H1 (cell line): ENCODE data around the gene LPCAT1. TPM values are rescaled to one million over a fixed set of nuclear protein-coding genes. Genes with fewer than 3 reads are reported as not detected.

Experiments used
- CTCF ChIA-PET: fragments of 300-600 bp; sonication (Branson Sonifier 250); formaldehyde crosslinking; loops from one replicate; lab custom pipeline; 2021; ENCODE audit not compliant: partially characterized antibody; lab: Charles Lee
- POLR2A ChIA-PET: fragments of 300-600 bp; sonication (Branson Sonifier 250); formaldehyde crosslinking; loops from one replicate; lab custom pipeline; 2021; ENCODE audit warnings: inconsistent platforms; ENCODE audit not compliant: partially characterized antibody; lab: Charles Lee
- DNase-seq, 2 experiments: peaks; one replicate each; pipeline versions ENCODE4 v3.0.0 to v3.0.0-alpha.2; 2010 to 2022; ENCODE audit warnings: low spot score in 2 of 2, low read depth in 1 of 2, mixed read lengths in 1 of 2
- FAIRE-seq: peaks from 2 replicates; lab custom pipeline; 2011; peaks lifted over from hg19 to GRCh38; lab: Jason Lieb, UNC
- H2AFZ ChIP-seq: 2 replicates; pipeline ENCODE4 v1.8.1; 2012; ENCODE audit warnings: low read length, inconsistent platforms
- H2AK5ac ChIP-seq: 2 replicates; pipeline ENCODE4 v1.6.1; 2013; ENCODE audit warnings: low read depth, low read length
- H2BK120ac ChIP-seq: replicated peaks from 2 replicates; pipeline ENCODE3; 2013; ENCODE audit warnings: low read depth, low read length, inconsistent platforms
- H2BK12ac ChIP-seq: 2 replicates; pipeline ENCODE4 v1.6.1; 2013; ENCODE audit warnings: low read depth, low read length
- H2BK15ac ChIP-seq: 2 replicates; pipeline ENCODE4 v1.6.1; 2013; ENCODE audit warnings: low read length
- H2BK20ac ChIP-seq: 2 replicates; pipeline ENCODE4 v1.6.1; 2013; ENCODE audit warnings: low read length
- H2BK5ac ChIP-seq: 2 replicates; pipeline ENCODE4 v1.6.1; 2013; ENCODE audit warnings: low read depth, low read length
- H3K14ac ChIP-seq: 2 replicates; pipeline ENCODE4 v1.6.1; 2013; ENCODE audit warnings: inconsistent platforms; ENCODE audit not compliant: insufficient read length
- H3K18ac ChIP-seq: 2 replicates; pipeline ENCODE4 v1.6.1; 2013; ENCODE audit warnings: low read length; ENCODE audit errors: extremely low read depth
- H3K23ac ChIP-seq: 2 replicates; pipeline ENCODE4 v1.6.1; 2013; ENCODE audit warnings: inconsistent platforms; ENCODE audit not compliant: insufficient read length
- H3K23me2 ChIP-seq: 2 replicates; pipeline ENCODE4 v1.6.1; 2013; ENCODE audit warnings: low read depth, low read length
- H3K27ac ChIP-seq: 2 replicates; pipeline ENCODE4 v1.6.1; 2011; ENCODE audit warnings: low read depth, low read length, inconsistent platforms
- H3K27me3 ChIP-seq, 4 experiments: replicated peaks in 1 of 4; 1 replicate in 1 of 4; 2 replicates in 3 of 4; pipeline versions ENCODE4 v1.6.1 to v1.8.1; 2011 to 2013; ENCODE audit warnings: low read length in 3 of 4, mild to moderate bottlenecking in 3 of 4, inconsistent platforms in 2 of 4, mixed read lengths in 2 of 4, moderate library complexity in 1 of 4; ENCODE audit not compliant: control insufficient read depth in 3 of 4, insufficient read depth in 3 of 4; ENCODE audit errors: extremely low read depth in 1 of 4
- H3K36me3 ChIP-seq, 4 experiments: 2 replicates each; pipeline versions ENCODE4 v1.6.1 to v1.8.1; 2011 to 2013; ENCODE audit warnings: mild to moderate bottlenecking in 4 of 4, low read length in 3 of 4, moderate library complexity in 2 of 4, control low read depth in 1 of 4, inconsistent platforms in 1 of 4; ENCODE audit not compliant: insufficient read depth in 4 of 4, control insufficient read depth in 2 of 4
- H3K4ac ChIP-seq: replicated peaks from 2 replicates; pipeline ENCODE3; 2013; ENCODE audit warnings: low read length, low read depth, mixed read lengths, inconsistent platforms; ENCODE audit not compliant: insufficient read length
- H3K4me1 ChIP-seq, 4 experiments: replicated peaks in 1 of 4; 1 replicate in 1 of 4; 2 replicates in 3 of 4; pipeline versions ENCODE4 v1.6.1 to v1.8.1; 2011 to 2013; ENCODE audit warnings: low read length in 3 of 4, inconsistent platforms in 2 of 4, mixed read lengths in 1 of 4; ENCODE audit not compliant: insufficient read depth in 4 of 4, control insufficient read depth in 3 of 4
- H3K4me2 ChIP-seq, 2 experiments: 2 replicates each; pipeline versions ENCODE4 v1.6.1 to v1.8.1; 2011 to 2013; ENCODE audit warnings: low read depth in 2 of 2, low read length in 2 of 2, control low read depth in 1 of 2, inconsistent platforms in 1 of 2, mild to moderate bottlenecking in 1 of 2; ENCODE audit not compliant: insufficient read depth in 1 of 2
- H3K4me3 ChIP-seq, 4 experiments: fragments of 200-600, 300-600 bp in 1 of 4; sonication (generic), shearing (Covaris generic), sonication (Bioruptor Twin) in 1 of 4; 2 replicates each; pipeline versions ENCODE4 v1.5.1 to v1.8.1; 2011 to 2016; ENCODE audit warnings: low read length in 4 of 4, low read depth in 3 of 4, control low read depth in 2 of 4, inconsistent platforms in 2 of 4, mild to moderate bottlenecking in 2 of 4, mixed read lengths in 1 of 4, moderate library complexity in 1 of 4; ENCODE audit not compliant: insufficient read depth in 2 of 4; ENCODE audit errors: extremely low read depth in 1 of 4
- H3K56ac ChIP-seq: replicated peaks from 2 replicates; pipeline ENCODE3; 2013; ENCODE audit warnings: low read depth, mild to moderate bottlenecking, mixed read lengths, low read length, inconsistent platforms; ENCODE audit not compliant: insufficient read length
- H3K79me1 ChIP-seq: 2 replicates; pipeline ENCODE4 v1.6.1; 2013; ENCODE audit warnings: low read depth, low read length, control low read depth
- H3K79me2 ChIP-seq, 2 experiments: 2 replicates each; pipeline versions ENCODE4 v1.6.1 to v1.8.1; 2012 to 2013; ENCODE audit warnings: low read length in 2 of 2, mild to moderate bottlenecking in 2 of 2, inconsistent platforms in 1 of 2; ENCODE audit not compliant: insufficient read depth in 2 of 2, control insufficient read depth in 1 of 2
- H3K9ac ChIP-seq, 4 experiments: replicated peaks in 1 of 4; 1 replicate in 1 of 4; 2 replicates in 3 of 4; pipeline versions ENCODE4 v1.6.1 to v1.8.1; 2011 to 2013; ENCODE audit warnings: low read depth in 3 of 4, low read length in 3 of 4, control low read depth in 2 of 4, mild to moderate bottlenecking in 2 of 4, moderate library complexity in 2 of 4, inconsistent platforms in 1 of 4; ENCODE audit errors: extremely low read depth in 1 of 4
- H3K9me3 ChIP-seq, 2 experiments: 2 replicates each; pipeline versions ENCODE4 v1.6.1 to v1.8.1; 2012 to 2013; ENCODE audit warnings: mild to moderate bottlenecking in 2 of 2, moderate library complexity in 2 of 2, control low read depth in 1 of 2, inconsistent platforms in 1 of 2, low read depth in 1 of 2, low read length in 1 of 2, mixed read lengths in 1 of 2; ENCODE audit not compliant: insufficient read depth in 2 of 2
- H4K20me1 ChIP-seq, 2 experiments: replicated peaks in 1 of 2; 2 replicates each; pipeline versions ENCODE3 to v1.8.1; 2011 to 2013; ENCODE audit warnings: inconsistent platforms in 2 of 2, low read length in 2 of 2, mild to moderate bottlenecking in 1 of 2; ENCODE audit not compliant: insufficient read depth in 2 of 2, control insufficient read depth in 1 of 2
- H4K5ac ChIP-seq: 2 replicates; pipeline ENCODE4 v1.6.1; 2013; ENCODE audit warnings: low read length, low read depth, mixed read lengths, inconsistent platforms; ENCODE audit not compliant: insufficient read length
- H4K8ac ChIP-seq: 2 replicates; pipeline ENCODE4 v1.8.0; 2013; ENCODE audit warnings: mild to moderate bottlenecking, moderate library complexity, low read length, inconsistent platforms; ENCODE audit not compliant: insufficient read depth; ENCODE audit errors: extremely low read depth
- H4K91ac ChIP-seq: replicated peaks from 2 replicates; pipeline ENCODE3; 2013; ENCODE audit warnings: low read length, mixed read lengths, inconsistent platforms; ENCODE audit not compliant: insufficient read length
- BRCA1 ChIP-seq: IDR thresholded peaks from 2 replicates; pipeline ENCODE4 v1.6.1; 2012; ENCODE audit warnings: low read depth, low read length, improper control_type of control experiment
- CTBP2 ChIP-seq: IDR thresholded peaks from 2 replicates; pipeline ENCODE4 v1.7.0; 2011; ENCODE audit warnings: borderline replicate concordance, mild to moderate bottlenecking, moderate library complexity, mixed read lengths, low read length; ENCODE audit not compliant: insufficient read depth, insufficient read length
- GABPA ChIP-seq: IDR thresholded peaks from 2 replicates; pipeline ENCODE4 v1.6.1; 2011; ENCODE audit warnings: mild to moderate bottlenecking, low read length, moderate library complexity, borderline replicate concordance; ENCODE audit not compliant: insufficient read depth
- KDM1A ChIP-seq: fragments of 200-600, 300-600 bp; sonication (generic); IDR thresholded peaks from 2 replicates; pipeline ENCODE4 v1.7.1; 2016; ENCODE audit warnings: mild to moderate bottlenecking, low read length, borderline replicate concordance
- KDM5A ChIP-seq: fragments of 200-600 bp; IDR thresholded peaks from 2 replicates; pipeline ENCODE4 v1.7.1; 2012; ENCODE audit warnings: mild to moderate bottlenecking, low read length, inconsistent platforms, mixed read lengths
- MAFK ChIP-seq: IDR thresholded peaks from 2 replicates; pipeline ENCODE4 v1.6.1; 2012; ENCODE audit warnings: low read depth, mild to moderate bottlenecking, improper control_type of control experiment, low read length
- MAX ChIP-seq: IDR thresholded peaks from 2 replicates; pipeline ENCODE4 v1.6.1; 2012; ENCODE audit warnings: inconsistent platforms
- POLR2A ChIP-seq, 2 experiments: IDR thresholded peaks; 1 replicate in 1 of 2; 2 replicates in 1 of 2; pipeline ENCODE4 v1.6.1; 2011; ENCODE audit warnings: low read depth in 2 of 2, low read length in 2 of 2, mild to moderate bottlenecking in 2 of 2; ENCODE audit errors: control extremely low read depth in 1 of 2
- POLR2AphosphoS5 ChIP-seq: IDR thresholded peaks from 2 replicates; pipeline ENCODE4 v1.6.1; 2011; ENCODE audit warnings: low read depth, low read length
- RFX5 ChIP-seq: IDR thresholded peaks from 2 replicates; pipeline ENCODE4 v1.6.1; 2011; ENCODE audit warnings: low read depth, low read length, improper control_type of control experiment, borderline replicate concordance
- SIRT6 ChIP-seq: IDR thresholded peaks from one replicate; pipeline ENCODE4 v1.7.1; 2012; ENCODE audit warnings: low read length, inconsistent platforms
- TBP ChIP-seq: IDR thresholded peaks from 2 replicates; pipeline ENCODE4 v1.6.1; 2011; ENCODE audit warnings: low read depth, low read length, improper control_type of control experiment
- WGBS, 2 experiments: shearing (Covaris generic) in 1 of 2; methylation state at CpG; one replicate each; pipeline versions ENCODE4 v1.1.6 to v1.1.7; 2013 to 2015; ENCODE audit warnings: low lambda C conversion rate in 2 of 2, mixed read lengths in 2 of 2, inconsistent platforms in 1 of 2, low coverage in 1 of 2, missing lambda C conversion rate in 1 of 2; ENCODE audit not compliant: insufficient replicate concordance in 2 of 2, insufficient coverage in 1 of 2, insufficient read length in 1 of 2; ENCODE audit errors: extremely low coverage in 1 of 2, missing lambda C conversion rate in 1 of 2; 5-methylcytosine and 5-hydroxymethylcytosine counted together
- polyA plus RNA-seq, 7 experiments: library from polyadenylated mRNA; depleted of rRNA in 3 of 7; stranded (reverse) in 5 of 7; unstranded in 2 of 7; fragments of >200 nt in 5 of 7; fragments of 200-250 nt in 2 of 7; gene quantifications; 1 replicate in 5 of 7; 2 replicates in 1 of 7; 4 replicates in 1 of 7; pipeline versions ENCODE4 v1.2.1 to v1.2.3, GENCODE V29; 2011 to 2013; ENCODE audit warnings: missing spikeins in 2 of 7, mixed read lengths in 2 of 7
- total RNA-seq: library from RNA; stranded (reverse); fragmentation: NEBNext Ultra II Directional; extraction: Animal tissue kit (Norgen Biotek cat#: 25700); gene quantifications from 2 replicates; pipeline ENCODE4 v1.2.1, GENCODE V29; 2021
- TF ChIP-seq, protein P1 (sequence below): IDR thresholded peaks from 2 replicates; pipeline ENCODE4 v1.6.1; 2012; ENCODE audit warnings: low read length, inconsistent platforms

Gene LPCAT1
- total and polyA plus RNA-seq, 2 of the 8 experiments (the other 6 are each of a cell fraction or from before 2014, with no cell fraction given): 107 to 260 TPM

GRCh38 chr5:1492757-1493156 lies 31.0 kb downstream of the LPCAT1 start:
- Histone ChIP-seq H3K56ac (no peak overlapping the region), H2BK5ac (no peak overlapping the region), H3K79me1 (peaks cover 16% of the 10 kb centered on the region), H4K20me1 (peaks cover 10 to 29% of the 10 kb centered on the region in 2 experiments), H4K5ac (no peak overlapping the region), H3K79me2 (peaks cover 0 to 22% of the 10 kb centered on the region in 2 experiments; a peak in 2 of 4 replicates), H2BK15ac (no peak overlapping the region), H3K14ac (no peak overlapping the region), H3K18ac (no peak overlapping the region), H2AK5ac (no peak overlapping the region), H3K23ac (no peak overlapping the region), H2AFZ (no peak overlapping the region), H2BK20ac (no peak overlapping the region), H3K9me3 (no peaks in the 10 kb centered on the region), H2BK120ac (no peak overlapping the region), H3K4me2 (no peak overlapping the region), H4K91ac (no peak overlapping the region), H3K4ac (no peak overlapping the region), H3K9ac (no peak overlapping the region), H3K4me3 (no peak overlapping the region), H3K27me3 (no peaks in the 10 kb centered on the region), H4K8ac (peak overlapping the region; percentile 18; the same call in 1 of the 2 replicates), H2BK12ac (no peak overlapping the region), H3K36me3 (peaks cover 22 to 79% (median 54%) of the 10 kb centered on the region in 4 experiments), H3K4me1 (no peaks in the 10 kb centered on the region), H3K23me2 (no peaks in the 10 kb centered on the region), H3K27ac (no peak overlapping the region)
- WGBS, 2 experiments: 93% methylated on average over 12 of the region's 12 CpGs; no CpG with 5 or more reads in 1 of the 2 experiments
- DNase-seq (no peak), FAIRE-seq (no peak)
- POLR2A ChIA-PET: interaction anchor here (0.8 to 1.7 kb wide), 4 partner anchors 9 to 29 kb away, joined by 3 to 10 read pairs (median 4); no protein-coding TSS in a partner anchor
- CTCF ChIA-PET: interaction anchor here (0.9 to 4.5 kb wide), 13 partner anchors 9 to 165 kb away, joined by 3 to 32 read pairs (median 7); no protein-coding TSS in a partner anchor
- TF ChIP-seq MAX: no peak
- no peak for TF ChIP-seq KDM1A
- no peak for TF ChIP-seq POLR2AphosphoS5
- no peak for TF ChIP-seq TBP
- TF ChIP-seq, protein P1, sequence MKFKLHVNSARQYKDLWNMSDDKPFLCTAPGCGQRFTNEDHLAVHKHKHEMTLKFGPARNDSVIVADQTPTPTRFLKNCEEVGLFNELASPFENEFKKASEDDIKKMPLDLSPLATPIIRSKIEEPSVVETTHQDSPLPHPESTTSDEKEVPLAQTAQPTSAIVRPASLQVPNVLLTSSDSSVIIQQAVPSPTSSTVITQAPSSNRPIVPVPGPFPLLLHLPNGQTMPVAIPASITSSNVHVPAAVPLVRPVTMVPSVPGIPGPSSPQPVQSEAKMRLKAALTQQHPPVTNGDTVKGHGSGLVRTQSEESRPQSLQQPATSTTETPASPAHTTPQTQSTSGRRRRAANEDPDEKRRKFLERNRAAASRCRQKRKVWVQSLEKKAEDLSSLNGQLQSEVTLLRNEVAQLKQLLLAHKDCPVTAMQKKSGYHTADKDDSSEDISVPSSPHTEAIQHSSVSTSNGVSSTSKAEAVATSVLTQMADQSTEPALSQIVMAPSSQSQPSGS: no peak
- no peak for TF ChIP-seq MAFK
- no peak for TF ChIP-seq KDM5A
- no peak for TF ChIP-seq BRCA1
- TF ChIP-seq SIRT6: no peak
- TF ChIP-seq POLR2A (IDR thresholded peaks at IDR 0.05; ENCODE audit: control extremely low read depth in 1 of 2, low read depth in 2 of 2, low read length in 2 of 2): no peak
- no peak for TF ChIP-seq RFX5
- no peak for TF ChIP-seq GABPA
- TF ChIP-seq CTBP2: no peak
